HEK293 (cell line): ENCODE measurements around the gene CDH11.

ENCODE experiments used
- CTCF ChIP-seq: fragments of 450-650 bp; formaldehyde crosslinking; IDR thresholded peaks from 2 replicates; pipeline ENCODE4 v1.5.1; 2016; ENCODE audit warnings: missing biosample characterization, missing genetic modification characterization
- KLF10 ChIP-seq: fragments of 450-650 bp; IDR thresholded peaks from 2 replicates; pipeline ENCODE4 v1.5.1; 2018; ENCODE audit warnings: missing biosample characterization, mild to moderate bottlenecking, missing genetic modification characterization
- PRDM4 ChIP-seq: fragments of 450-650 bp; formaldehyde crosslinking; IDR thresholded peaks from 2 replicates; pipeline ENCODE4 v1.5.1; 2017; ENCODE audit warnings: missing biosample characterization, missing genetic modification characterization
- SALL2 ChIP-seq: fragments of 450-650 bp; formaldehyde crosslinking; IDR thresholded peaks from 2 replicates; pipeline ENCODE4 v1.5.0; 2017; ENCODE audit warnings: missing biosample characterization, mild to moderate bottlenecking, missing genetic modification characterization, borderline replicate concordance
- ZBTB6 ChIP-seq: fragments of 450-650 bp; formaldehyde crosslinking; IDR thresholded peaks from 2 replicates; pipeline ENCODE4 v1.5.1; 2017; ENCODE audit warnings: missing biosample characterization, missing genetic modification characterization
- ZNF146 ChIP-seq: fragments of 450-650 bp; formaldehyde crosslinking; IDR thresholded peaks from 2 replicates; pipeline ENCODE4 v1.5.1; 2016; ENCODE audit warnings: missing biosample characterization, missing genetic modification characterization
- ZNF398 ChIP-seq: fragments of 450-650 bp; formaldehyde crosslinking; IDR thresholded peaks from 2 replicates; pipeline ENCODE4 v1.5.1; 2017; ENCODE audit warnings: missing biosample characterization, missing genetic modification characterization
- ZNF639 ChIP-seq: fragments of 450-650 bp; formaldehyde crosslinking; IDR thresholded peaks from 2 replicates; pipeline ENCODE4 v1.5.1; 2016; ENCODE audit warnings: missing biosample characterization, missing genetic modification characterization
- ZNF768 ChIP-seq: fragments of 450-650 bp; formaldehyde crosslinking; IDR thresholded peaks from 2 replicates; pipeline ENCODE4 v1.5.1; 2018; ENCODE audit warnings: missing biosample characterization, mild to moderate bottlenecking, missing genetic modification characterization

- TF ChIP-seq CTCF = no peak
- no peak for TF ChIP-seq ZNF639 (tag by site-specific recombination)
- no peak for TF ChIP-seq KLF10
- no peak for TF ChIP-seq PRDM4 (tag by site-specific recombination)
- no peak for TF ChIP-seq SALL2
- TF ChIP-seq ZNF398 (tag by site-specific recombination) = no peak
- no peak for TF ChIP-seq ZNF768 (tag by site-specific recombination)
- TF ChIP-seq ZNF146 (tag by site-specific recombination) = no peak
- no peak for TF ChIP-seq ZBTB6 (tag by site-specific recombination)
These were observed 5.2 kb upstream of the CDH11 start for GRCh38 chr16:65126845-65127624.
